ENCODE measurements around the gene EIF3CL. TPM values are rescaled to one million over a fixed set of nuclear protein-coding genes. Genes with fewer than 3 reads are reported as not detected.
"Not testable (repeated sequence)": the region's sequence is repeated elsewhere in the genome, so short reads cannot be mapped to it uniquely, and the experiment has no call there.

The EIF3CL gene
- total and polyA plus RNA-seq, 2 of the 8 experiments (the other 6 are each of a cell fraction or from before 2014, with no cell fraction given) = 210 TPM; not detected in 1

GRCh38 chr16:28377822-28378221 is 25.8 kb downstream of the EIF3CL start:
- H3K36me3 ChIP-seq (ENCODE audit: control insufficient read depth in 2 of 4, insufficient read depth in 4 of 4, low read length in 3 of 4); H2AK5ac ChIP-seq (ENCODE audit: low read depth, low read length); H3K27ac ChIP-seq (ENCODE audit: low read depth, low read length); H2BK5ac ChIP-seq (ENCODE audit: low read depth, low read length); FAIRE-seq; H3K4me1 ChIP-seq (replicated peaks in 1 of 4; ENCODE audit: control insufficient read depth in 3 of 4, insufficient read depth in 4 of 4, low read length in 3 of 4); H3K27me3 ChIP-seq (replicated peaks in 1 of 4; ENCODE audit: control insufficient read depth in 3 of 4, extremely low read depth in 1 of 4, insufficient read depth in 3 of 4, low read length in 3 of 4); H3K23me2 ChIP-seq (ENCODE audit: low read depth, low read length); H2AFZ ChIP-seq (ENCODE audit: low read length); H3K14ac ChIP-seq (ENCODE audit: insufficient read length); H2BK15ac ChIP-seq (ENCODE audit: low read length); H3K56ac ChIP-seq (replicated peaks; ENCODE audit: insufficient read length, low read depth, low read length); H4K91ac ChIP-seq (replicated peaks; ENCODE audit: insufficient read length, low read length); H4K8ac ChIP-seq (ENCODE audit: extremely low read depth, insufficient read depth, low read length); H3K4ac ChIP-seq (replicated peaks; ENCODE audit: insufficient read length, low read depth, low read length); H4K5ac ChIP-seq (ENCODE audit: insufficient read length, low read depth, low read length); DNase-seq (ENCODE audit: low read depth in 1 of 2, low spot score in 2 of 2); H3K18ac ChIP-seq (ENCODE audit: extremely low read depth, low read length); H3K23ac ChIP-seq (ENCODE audit: insufficient read length); H4K20me1 ChIP-seq (replicated peaks in 1 of 2; ENCODE audit: control insufficient read depth in 1 of 2, insufficient read depth in 2 of 2, low read length in 2 of 2); POLR2A ChIA-PET (ENCODE audit: partially characterized antibody); H3K9ac ChIP-seq (replicated peaks in 1 of 4; ENCODE audit: extremely low read depth in 1 of 4, low read depth in 3 of 4, low read length in 3 of 4); H3K4me2 ChIP-seq (ENCODE audit: insufficient read depth in 1 of 2, low read depth in 2 of 2, low read length in 2 of 2); H2BK120ac ChIP-seq (replicated peaks; ENCODE audit: low read depth, low read length); CTCF ChIA-PET (ENCODE audit: partially characterized antibody); H3K79me2 ChIP-seq (ENCODE audit: control insufficient read depth in 1 of 2, insufficient read depth in 2 of 2, low read length in 2 of 2); H2BK12ac ChIP-seq (ENCODE audit: low read depth, low read length); H2BK20ac ChIP-seq (ENCODE audit: low read length); H3K4me3 ChIP-seq (ENCODE audit: extremely low read depth in 1 of 4, insufficient read depth in 2 of 4, low read depth in 3 of 4, low read length in 4 of 4); H3K79me1 ChIP-seq (ENCODE audit: low read depth, low read length); H3K9me3 ChIP-seq (ENCODE audit: insufficient read depth in 2 of 2, low read depth in 1 of 2, low read length in 1 of 2): not testable (repeated sequence)
- 98% methylated on average over 4 of the region's 10 CpGs; no CpG with 5 or more reads in 1 of the 2 experiments for WGBS, 2 experiments (ENCODE audit: extremely low coverage in 1 of 2, insufficient coverage in 1 of 2, insufficient read length in 1 of 2, insufficient replicate concordance in 2 of 2, low coverage in 1 of 2, low lambda C conversion rate in 2 of 2, missing lambda C conversion rate in 1 of 2)

GRCh38 chr16:28377108-28377625 is 26.5 kb downstream of the EIF3CL start:
- H3K27ac ChIP-seq (ENCODE audit: low read depth, low read length); H3K14ac ChIP-seq (ENCODE audit: insufficient read length); H3K4me2 ChIP-seq (ENCODE audit: insufficient read depth in 1 of 2, low read depth in 2 of 2, low read length in 2 of 2); H3K9ac ChIP-seq (replicated peaks in 1 of 4; ENCODE audit: extremely low read depth in 1 of 4, low read depth in 3 of 4, low read length in 3 of 4); POLR2A ChIA-PET (ENCODE audit: partially characterized antibody); H3K23ac ChIP-seq (ENCODE audit: insufficient read length); H2BK15ac ChIP-seq (ENCODE audit: low read length); H3K79me1 ChIP-seq (ENCODE audit: low read depth, low read length); H2BK12ac ChIP-seq (ENCODE audit: low read depth, low read length); H4K8ac ChIP-seq (ENCODE audit: extremely low read depth, insufficient read depth, low read length); H2BK5ac ChIP-seq (ENCODE audit: low read depth, low read length); H2BK120ac ChIP-seq (replicated peaks; ENCODE audit: low read depth, low read length); H3K18ac ChIP-seq (ENCODE audit: extremely low read depth, low read length); H3K79me2 ChIP-seq (ENCODE audit: control insufficient read depth in 1 of 2, insufficient read depth in 2 of 2, low read length in 2 of 2); H3K56ac ChIP-seq (replicated peaks; ENCODE audit: insufficient read length, low read depth, low read length); H2AFZ ChIP-seq (ENCODE audit: low read length); H3K4ac ChIP-seq (replicated peaks; ENCODE audit: insufficient read length, low read depth, low read length); H3K27me3 ChIP-seq (replicated peaks in 1 of 4; ENCODE audit: control insufficient read depth in 3 of 4, extremely low read depth in 1 of 4, insufficient read depth in 3 of 4, low read length in 3 of 4); H4K5ac ChIP-seq (ENCODE audit: insufficient read length, low read depth, low read length); H3K9me3 ChIP-seq (ENCODE audit: insufficient read depth in 2 of 2, low read depth in 1 of 2, low read length in 1 of 2); DNase-seq (ENCODE audit: low read depth in 1 of 2, low spot score in 2 of 2); CTCF ChIA-PET (ENCODE audit: partially characterized antibody); H3K36me3 ChIP-seq (ENCODE audit: control insufficient read depth in 2 of 4, insufficient read depth in 4 of 4, low read length in 3 of 4); H2AK5ac ChIP-seq (ENCODE audit: low read depth, low read length); H3K4me3 ChIP-seq (ENCODE audit: extremely low read depth in 1 of 4, insufficient read depth in 2 of 4, low read depth in 3 of 4, low read length in 4 of 4); FAIRE-seq; H3K4me1 ChIP-seq (replicated peaks in 1 of 4; ENCODE audit: control insufficient read depth in 3 of 4, insufficient read depth in 4 of 4, low read length in 3 of 4); H4K91ac ChIP-seq (replicated peaks; ENCODE audit: insufficient read length, low read length); H3K23me2 ChIP-seq (ENCODE audit: low read depth, low read length); H4K20me1 ChIP-seq (replicated peaks in 1 of 2; ENCODE audit: control insufficient read depth in 1 of 2, insufficient read depth in 2 of 2, low read length in 2 of 2); H2BK20ac ChIP-seq (ENCODE audit: low read length): not testable (repeated sequence)
- no CpG with 5 or more reads among the region's 38 CpGs for WGBS, 2 experiments (ENCODE audit: extremely low coverage in 1 of 2, insufficient coverage in 1 of 2, insufficient read length in 1 of 2, insufficient replicate concordance in 2 of 2, low coverage in 1 of 2, low lambda C conversion rate in 2 of 2, missing lambda C conversion rate in 1 of 2)
